IgD-negative memory B cell (primary cell): ENCODE results near the gene SUMF1. TPM values are rescaled to one million over a fixed set of nuclear protein-coding genes. Genes with fewer than 3 reads are reported as not detected.
A peak's percentile ranks its signal among the peaks of the same experiment; 100 is the strongest.
"Not testable (repeated sequence)": the region's sequence is repeated elsewhere in the genome, so short reads cannot be mapped to it uniquely, and the experiment has no call there.

Source experiments
- H3K27ac Mint-ChIP-seq, 3 donors: one replicate each; pipeline ENCODE4 v1.8.0; 2020 to 2022; ENCODE audit warnings: mild to moderate bottlenecking in 3 of 3, mixed read lengths in 3 of 3, moderate library complexity in 1 of 3
- H3K27me3 Mint-ChIP-seq: one replicate; pipeline ENCODE4 v1.8.0; 2021; ENCODE audit warnings: mixed read lengths
- H3K36me3 Mint-ChIP-seq: one replicate; pipeline ENCODE4 v1.8.0; 2020; ENCODE audit warnings: mild to moderate bottlenecking, mixed read lengths
- H3K4me1 Mint-ChIP-seq, 3 donors: one replicate each; pipeline ENCODE4 v1.8.0; 2020 to 2022; ENCODE audit warnings: mixed read lengths in 3 of 3, mild to moderate bottlenecking in 1 of 3
- H3K4me3 Mint-ChIP-seq, 4 donors: one replicate each; pipeline ENCODE4 v1.8.0; 2020 to 2022; ENCODE audit warnings: mild to moderate bottlenecking in 4 of 4, mixed read lengths in 4 of 4, moderate library complexity in 3 of 4
- H3K9me3 Mint-ChIP-seq, 3 donors: one replicate each; pipeline ENCODE4 v1.8.0; 2020 to 2021; ENCODE audit warnings: mixed read lengths in 3 of 3, mild to moderate bottlenecking in 1 of 3
- polyA plus RNA-seq: library from polyadenylated mRNA; unstranded; fragments of 300-500 nt; fragmentation: Illumina TruSeq; gene quantifications from one replicate; pipeline ENCODE4 v1.2.3, GENCODE V29; 2021

SUMF1 gene
- polyA plus RNA-seq, 1 donor from 2014 or later, result 23.0 TPM

DNA sequence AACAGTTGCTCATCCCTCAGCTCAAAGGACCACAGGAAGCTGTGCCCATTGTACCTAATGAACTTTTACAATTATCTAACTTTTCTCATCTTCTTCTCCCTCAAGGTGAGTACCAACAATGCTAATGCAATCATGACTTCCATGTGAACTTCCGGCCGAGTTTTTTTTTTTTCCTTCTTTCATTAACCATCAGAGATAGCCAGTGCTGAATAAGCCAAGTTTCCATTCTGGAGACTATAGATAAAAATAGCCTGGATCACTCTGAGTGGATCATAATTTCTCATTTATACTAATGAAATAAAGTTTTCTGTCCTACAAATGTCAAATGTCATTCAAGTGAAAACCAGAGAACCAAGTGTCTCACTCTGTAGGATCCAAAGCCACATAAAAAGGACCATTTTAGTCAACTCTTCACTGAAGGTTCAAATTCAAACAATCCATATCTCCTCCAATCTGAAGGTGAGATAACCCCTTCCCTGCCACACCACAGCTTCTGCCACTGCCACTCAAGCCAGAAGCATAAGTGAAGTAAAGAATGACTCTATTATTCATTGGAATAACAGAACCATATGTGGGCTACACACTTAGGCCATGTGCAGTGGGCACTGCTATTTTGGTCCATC, 5.5 kb downstream of the SUMF1 start:
- peaks cover 3% of the 10 kb centered on the region for H3K36me3 Mint-ChIP-seq
- no peaks in the 10 kb centered on the region for H3K9me3 Mint-ChIP-seq
- no peak overlapping the region for H3K4me3 Mint-ChIP-seq
- H3K27me3 Mint-ChIP-seq, result no peaks in the 10 kb centered on the region
- peaks cover 10 to 18% (median 12%) of the 10 kb centered on the region in 3 donors for H3K4me1 Mint-ChIP-seq
- peak overlapping the region in 1 of 3 donors; percentile 47 for H3K27ac Mint-ChIP-seq

DNA sequence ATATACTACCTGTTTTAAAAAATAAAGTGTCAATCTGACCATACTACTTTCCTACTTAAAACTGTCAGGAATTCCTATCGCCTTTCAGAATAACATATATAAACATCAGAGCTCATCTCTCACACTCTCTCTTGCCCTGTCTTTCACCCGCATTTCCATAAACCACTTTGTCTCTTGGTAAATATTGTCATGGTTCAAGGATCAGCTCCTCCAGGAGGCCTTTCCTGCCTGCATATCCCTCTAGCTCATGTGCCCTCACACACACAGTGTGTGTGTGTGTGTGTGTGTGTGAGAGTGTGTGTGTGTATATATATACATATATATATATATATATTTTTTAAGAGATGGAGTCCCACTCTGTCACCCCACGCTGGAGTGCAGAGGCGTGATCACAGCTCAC, 6.7 kb downstream of the SUMF1 start:
- Mint-ChIP-seq H3K9me3 (no peaks in the 10 kb centered on the region), H3K4me1 (peaks cover 3 to 10% (median 4%) of the 10 kb centered on the region in 3 donors), H3K27me3 (no peaks in the 10 kb centered on the region), H3K4me3 (no peak overlapping the region), H3K27ac (no peak overlapping the region), H3K36me3 (peaks cover 3% of the 10 kb centered on the region)

DNA sequence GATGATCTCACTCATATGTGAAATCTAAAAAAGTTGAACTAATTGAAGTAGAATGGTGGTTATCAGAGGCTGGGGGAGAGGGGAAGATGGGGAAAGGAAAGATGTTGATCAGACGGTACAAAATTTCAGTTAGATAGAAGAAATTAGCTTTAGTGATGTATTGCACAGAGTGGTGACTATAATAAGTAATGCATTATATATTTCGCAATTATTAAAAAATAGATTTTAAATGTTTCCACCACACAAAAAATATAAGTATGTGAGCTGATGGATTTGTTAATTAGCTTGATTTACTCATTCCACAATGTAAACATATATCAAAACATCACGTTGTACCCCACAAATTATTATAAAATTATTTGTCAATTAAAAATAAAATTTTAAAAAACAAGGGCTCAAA, 8.1 kb downstream of the SUMF1 start:
- peaks cover 3 to 5% (median 4%) of the 10 kb centered on the region in 3 donors for H3K4me1 Mint-ChIP-seq
- H3K27me3 Mint-ChIP-seq, result no peaks in the 10 kb centered on the region
- H3K4me3 Mint-ChIP-seq, result no peak overlapping the region
- H3K36me3 Mint-ChIP-seq, result peaks cover 3% of the 10 kb centered on the region
- no peak overlapping the region for H3K27ac Mint-ChIP-seq
- no peaks in the 10 kb centered on the region for H3K9me3 Mint-ChIP-seq

DNA sequence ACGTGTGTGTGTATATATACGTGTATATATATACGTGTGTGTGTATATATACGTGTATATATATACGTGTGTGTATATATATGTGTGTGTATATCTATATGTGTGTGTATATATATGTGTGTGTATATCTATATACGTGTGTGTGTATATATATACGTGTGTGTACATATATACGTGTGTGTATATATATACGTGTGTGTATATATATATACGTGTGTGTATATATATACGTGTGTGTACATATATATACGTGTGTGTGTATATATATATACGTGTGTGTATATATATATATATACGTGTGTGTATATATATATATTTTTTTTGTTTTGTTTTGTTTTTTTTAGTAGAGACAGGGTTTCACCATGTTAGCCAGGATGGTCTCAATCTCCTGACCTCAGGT, 10.3 kb downstream of the SUMF1 start:
- H3K36me3 Mint-ChIP-seq, H3K9me3 Mint-ChIP-seq, H3K4me1 Mint-ChIP-seq, H3K27ac Mint-ChIP-seq, H3K4me3 Mint-ChIP-seq, H3K27me3 Mint-ChIP-seq: not testable (repeated sequence)

DNA sequence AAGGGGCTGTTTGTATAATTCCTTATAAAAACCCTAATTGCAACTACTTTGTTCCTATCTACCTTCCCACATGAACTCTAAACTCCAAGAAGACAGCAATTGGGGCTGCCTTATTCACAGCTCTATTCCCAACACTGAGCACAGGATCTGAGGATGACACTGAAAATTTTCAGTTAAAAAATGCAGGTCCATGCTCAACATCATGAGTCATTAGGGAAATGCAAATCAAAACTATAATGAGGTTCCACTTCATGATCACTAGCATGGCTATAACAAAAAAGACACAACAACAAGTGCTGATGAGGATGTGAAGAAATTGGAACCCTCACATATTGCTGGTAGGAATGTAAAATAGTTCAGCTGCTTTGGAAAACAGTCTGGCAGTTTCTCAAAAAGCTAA, 12.9 kb downstream of the SUMF1 start:
- H3K4me1 Mint-ChIP-seq, result peaks cover 0 to 4% (median 0%) of the 10 kb centered on the region in 3 donors
- H3K4me3 Mint-ChIP-seq, result no peak overlapping the region
- H3K27me3 Mint-ChIP-seq, result no peaks in the 10 kb centered on the region
- no peak overlapping the region for H3K27ac Mint-ChIP-seq
- no peaks in the 10 kb centered on the region for H3K9me3 Mint-ChIP-seq
- H3K36me3 Mint-ChIP-seq, result peaks cover 6% of the 10 kb centered on the region

DNA sequence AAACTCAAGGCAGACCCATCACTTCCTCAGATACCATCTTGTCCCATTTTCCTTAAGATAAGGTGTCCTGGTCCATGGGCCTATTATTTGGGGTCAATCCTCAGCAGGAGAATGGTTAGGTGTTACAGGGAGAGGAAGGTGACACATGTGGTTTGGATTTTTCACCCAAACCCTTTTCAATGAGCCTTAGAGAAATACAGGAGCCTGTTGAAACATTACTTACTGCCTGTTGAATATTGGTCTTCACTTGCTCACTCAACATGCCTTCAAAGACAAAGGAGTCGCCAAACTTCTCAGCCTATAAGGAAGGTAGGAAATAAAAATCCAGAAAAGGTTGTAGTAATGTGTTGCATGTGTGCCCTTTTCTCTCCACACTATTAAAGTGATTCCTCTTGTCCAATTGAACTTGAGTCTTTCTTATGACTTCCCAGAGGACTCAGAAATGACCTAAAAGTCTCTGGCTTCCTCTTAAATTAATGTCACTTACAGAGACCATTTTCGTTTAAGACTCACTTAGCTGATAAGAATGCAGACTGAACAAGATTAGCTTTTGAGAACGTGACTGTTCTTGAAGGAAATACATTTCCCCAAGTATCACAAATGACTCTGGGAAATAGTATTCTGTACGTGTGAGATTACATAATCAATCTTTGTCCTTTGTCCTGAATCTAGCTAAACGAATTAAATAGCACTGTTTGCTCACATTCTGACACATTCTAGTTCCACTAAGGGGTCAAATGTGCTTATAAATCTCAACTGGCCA, 17.8 kb downstream of the SUMF1 start:
- no peaks in the 10 kb centered on the region for H3K9me3 Mint-ChIP-seq
- H3K27ac Mint-ChIP-seq, result no peak overlapping the region
- H3K36me3 Mint-ChIP-seq, result peaks cover 10% of the 10 kb centered on the region

DNA sequence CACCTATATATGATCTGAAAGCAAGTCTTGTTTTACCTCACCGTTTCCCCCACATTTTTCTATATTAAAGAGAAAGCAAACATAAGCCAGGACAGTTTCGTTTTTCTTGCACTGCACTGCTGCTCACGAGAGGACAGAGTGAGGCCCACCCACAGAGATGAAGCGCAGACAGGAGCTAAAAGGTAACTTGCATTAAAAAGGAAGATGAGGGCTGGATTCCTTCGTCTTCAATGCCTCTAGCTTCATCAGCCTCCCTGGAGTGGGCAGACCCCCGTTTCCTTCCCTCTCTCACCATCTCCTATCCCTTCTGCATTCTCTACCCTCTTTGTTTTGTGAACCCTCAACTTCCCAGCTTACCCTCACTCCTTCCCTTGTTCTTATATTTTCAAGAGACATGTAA, 18.9 kb downstream of the SUMF1 start:
- peaks cover 10% of the 10 kb centered on the region for H3K36me3 Mint-ChIP-seq
- H3K4me3 Mint-ChIP-seq, result no peak overlapping the region

More for the DNA sequence above, 17.8 kb downstream of the SUMF1 start:
- Mint-ChIP-seq H3K4me1 (peaks cover 0 to 2% (median 0%) of the 10 kb centered on the region in 3 donors), H3K4me3 (no peak overlapping the region), H3K27me3 (no peaks in the 10 kb centered on the region)

DNA sequence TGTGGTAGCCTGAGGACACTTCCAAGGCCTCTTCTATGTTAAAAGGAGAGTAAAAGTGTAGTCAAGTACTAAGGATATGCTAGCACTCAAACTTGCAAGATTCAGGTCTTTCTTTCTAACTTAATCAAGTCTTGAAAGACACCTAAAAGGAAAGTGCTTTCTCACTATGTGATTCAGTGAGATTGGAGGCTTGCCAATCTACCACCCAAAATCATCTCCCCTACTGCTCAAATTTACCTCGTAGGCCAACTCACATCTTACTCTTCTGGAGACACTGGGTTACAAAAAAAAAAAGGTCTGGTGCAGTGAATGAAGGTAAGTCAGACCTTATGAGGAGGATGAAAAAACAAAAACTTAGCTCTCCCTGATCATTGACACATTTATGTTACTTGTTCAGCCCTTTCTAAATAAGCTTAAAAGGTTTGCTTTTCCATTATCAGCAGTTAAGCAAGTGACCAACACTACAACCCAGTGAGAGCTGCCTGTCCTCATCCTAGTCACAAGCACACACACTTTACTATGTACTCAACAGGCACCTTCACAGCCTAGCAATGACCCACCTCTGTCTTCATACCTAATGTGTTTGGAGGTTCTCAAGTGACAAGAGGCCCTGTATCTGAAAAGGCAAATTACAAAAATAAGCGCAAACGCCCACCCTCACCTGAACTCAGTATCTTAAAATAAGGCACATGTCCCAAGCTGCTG, 19.6 kb downstream of the SUMF1 start:
- peaks cover 10% of the 10 kb centered on the region for H3K36me3 Mint-ChIP-seq

More for the DNA sequence above, 18.9 kb downstream of the SUMF1 start:
- Mint-ChIP-seq H3K9me3 (no peaks in the 10 kb centered on the region), H3K27me3 (no peaks in the 10 kb centered on the region), H3K4me1 (peaks cover 0 to 2% (median 0%) of the 10 kb centered on the region in 3 donors), H3K27ac (no peak overlapping the region)

DNA sequence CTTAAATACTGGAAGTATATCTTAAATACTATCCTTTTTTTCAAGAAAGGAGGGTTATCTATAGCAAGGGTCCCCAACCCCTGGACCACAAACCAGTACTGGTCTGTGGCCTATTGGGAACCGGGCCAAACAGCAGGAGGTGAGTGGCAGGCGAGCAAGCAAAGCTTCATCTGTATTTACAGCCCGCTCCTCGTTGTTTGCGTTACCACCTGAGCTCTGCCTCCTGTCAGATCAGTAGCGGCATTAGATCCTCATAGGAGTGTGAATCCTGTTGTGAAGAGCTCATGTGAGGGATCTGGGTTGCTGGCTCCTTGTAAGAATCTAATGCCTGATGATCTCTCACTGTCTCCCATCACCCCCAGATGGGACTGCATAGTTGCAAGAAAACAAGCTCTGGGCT, 26.1 kb downstream of the SUMF1 start:
- Mint-ChIP-seq H3K27me3 (no peaks in the 10 kb centered on the region), H3K36me3 (peaks cover 8% of the 10 kb centered on the region), H3K4me1 (peaks cover 0 to 2% (median 1%) of the 10 kb centered on the region in 3 donors), H3K27ac (no peak overlapping the region), H3K4me3 (no peak overlapping the region), H3K9me3 (no peaks in the 10 kb centered on the region)

More for the DNA sequence above, 19.6 kb downstream of the SUMF1 start:
- H3K9me3 Mint-ChIP-seq, result no peaks in the 10 kb centered on the region
- peaks cover 0 to 2% (median 0%) of the 10 kb centered on the region in 3 donors for H3K4me1 Mint-ChIP-seq
- H3K27ac Mint-ChIP-seq, result no peak overlapping the region
- H3K4me3 Mint-ChIP-seq, result no peak overlapping the region
- no peaks in the 10 kb centered on the region for H3K27me3 Mint-ChIP-seq

DNA sequence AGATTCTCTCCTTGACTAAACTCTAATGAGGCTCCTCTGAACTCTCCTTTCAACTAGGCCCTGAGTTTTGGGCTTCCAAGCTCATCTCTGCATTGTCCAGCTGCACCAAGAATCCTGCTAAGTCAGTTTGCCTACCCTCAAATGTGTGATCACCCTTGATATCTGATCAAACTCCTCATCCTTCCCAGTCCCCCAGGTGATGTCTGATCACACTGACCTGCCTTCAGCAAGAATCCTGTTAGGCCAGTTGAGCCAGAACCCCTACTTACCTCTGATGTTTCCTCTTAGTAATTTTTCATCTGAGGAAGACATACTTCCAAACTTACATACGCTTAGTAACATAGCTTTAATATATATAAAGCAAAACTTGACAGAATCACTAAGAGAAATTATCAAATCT, 28.8 kb downstream of the SUMF1 start:
- H3K4me3 Mint-ChIP-seq, result no peak overlapping the region
- H3K27ac Mint-ChIP-seq, result no peak overlapping the region
- H3K9me3 Mint-ChIP-seq, result no peaks in the 10 kb centered on the region
- H3K36me3 Mint-ChIP-seq, result peaks cover 14% of the 10 kb centered on the region
- H3K4me1 Mint-ChIP-seq, result peaks cover 0 to 2% (median 1%) of the 10 kb centered on the region in 3 donors
- H3K27me3 Mint-ChIP-seq, result no peaks in the 10 kb centered on the region

DNA sequence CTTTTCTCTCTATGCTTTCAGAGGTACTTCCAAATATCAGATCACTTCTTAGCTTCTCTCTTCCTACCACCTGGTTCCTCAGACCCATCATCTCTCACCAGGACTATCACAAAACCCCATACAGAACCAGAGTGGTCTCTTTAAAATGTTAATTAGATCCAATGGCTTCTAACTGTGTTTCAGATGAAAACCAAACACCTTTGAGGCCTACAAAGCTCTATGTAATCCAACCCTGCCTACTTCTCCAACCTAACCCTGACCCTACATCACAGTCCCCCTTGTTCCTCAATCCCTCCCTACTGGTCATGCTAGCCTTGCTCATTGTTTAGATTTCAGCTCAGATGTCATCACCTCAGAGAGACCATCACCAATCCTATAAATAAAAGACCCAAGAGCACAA, 34.8 kb downstream of the SUMF1 start:
- H3K36me3 Mint-ChIP-seq, result peaks cover 32% of the 10 kb centered on the region
- peak overlapping the region in 1 of 3 donors; percentile 67 for H3K27ac Mint-ChIP-seq
- H3K27me3 Mint-ChIP-seq, result no peaks in the 10 kb centered on the region

DNA sequence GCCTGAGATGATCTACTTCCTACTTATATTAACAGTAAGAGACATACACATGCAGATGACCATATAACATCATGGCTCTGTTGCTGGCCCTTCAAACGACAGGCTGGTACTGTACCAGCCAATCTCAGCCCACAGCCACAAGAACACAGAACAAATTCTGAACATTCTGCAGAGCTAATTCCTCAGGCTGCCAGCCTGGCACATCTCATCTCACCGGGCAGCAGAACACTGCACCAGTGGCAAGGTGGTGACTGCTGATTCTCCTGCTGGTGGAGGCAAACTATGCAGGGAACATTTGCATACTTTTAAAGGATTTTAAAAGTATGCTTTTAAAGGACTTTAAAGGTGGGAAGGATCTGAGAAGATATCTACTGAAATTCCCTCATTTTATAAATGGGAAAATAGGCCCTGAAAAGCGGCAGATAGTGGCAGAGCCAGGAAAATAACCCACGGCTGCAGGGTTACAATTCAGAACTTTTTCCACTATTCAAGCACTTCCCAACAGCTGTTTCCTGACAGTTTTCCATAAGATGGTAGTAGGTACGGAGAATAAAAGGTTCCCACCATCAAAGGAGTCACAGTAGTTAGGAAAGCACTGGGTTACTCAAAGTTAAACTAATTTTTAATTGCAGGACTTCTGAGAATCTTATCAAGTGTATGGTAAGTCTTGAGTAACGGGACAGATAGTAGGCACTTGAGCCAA, 37.3 kb downstream of the SUMF1 start:
- Mint-ChIP-seq H3K4me1 (peaks cover 19 to 21% (median 20%) of the 10 kb centered on the region in 3 donors), H3K27me3 (no peaks in the 10 kb centered on the region), H3K9me3 (peaks cover 0 to 12% (median 4%) of the 10 kb centered on the region in 3 donors), H3K4me3 (no peak overlapping the region), H3K27ac (no peak overlapping the region), H3K36me3 (peaks cover 35% of the 10 kb centered on the region)

More for the DNA sequence above, 34.8 kb downstream of the SUMF1 start:
- Mint-ChIP-seq H3K4me3 (no peak overlapping the region), H3K4me1 (peaks cover 8 to 15% (median 8%) of the 10 kb centered on the region in 3 donors), H3K9me3 (peaks cover 0 to 12% (median 4%) of the 10 kb centered on the region in 3 donors)

DNA sequence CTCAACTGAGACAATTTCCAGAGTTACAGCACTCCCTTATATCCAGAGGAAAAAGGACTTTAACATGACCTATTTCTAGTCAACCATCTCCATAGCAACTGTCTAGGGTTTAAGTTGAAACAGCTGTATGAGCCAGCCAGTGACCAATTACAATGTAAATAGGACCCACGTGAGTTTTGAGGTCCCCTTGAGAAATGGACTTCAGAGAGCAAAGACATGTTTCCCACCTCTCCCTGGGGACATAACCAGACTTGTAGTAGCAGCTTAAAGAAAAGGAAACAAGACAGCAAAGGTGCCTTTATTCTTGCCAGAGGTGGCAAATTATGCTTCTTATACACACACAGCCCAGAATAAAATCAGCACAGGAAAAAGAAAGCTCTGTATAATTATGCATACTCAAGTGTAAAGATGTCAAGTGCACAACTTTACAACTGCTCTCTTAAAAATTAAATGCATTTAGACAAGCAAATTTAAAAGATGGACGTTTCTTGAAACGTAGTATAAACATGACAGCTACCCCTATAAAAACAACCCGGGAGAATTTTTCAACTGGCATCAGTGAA, 40.2 kb downstream of the SUMF1 start:
- Mint-ChIP-seq H3K4me1 (peaks cover 13 to 21% (median 16%) of the 10 kb centered on the region in 3 donors), H3K4me3 (no peak overlapping the region), H3K27me3 (no peaks in the 10 kb centered on the region), H3K27ac (peak overlapping the region in 1 of 3 donors; percentile 27), H3K36me3 (peaks cover 14% of the 10 kb centered on the region), H3K9me3 (peaks cover 0 to 6% (median 4%) of the 10 kb centered on the region in 3 donors)

DNA sequence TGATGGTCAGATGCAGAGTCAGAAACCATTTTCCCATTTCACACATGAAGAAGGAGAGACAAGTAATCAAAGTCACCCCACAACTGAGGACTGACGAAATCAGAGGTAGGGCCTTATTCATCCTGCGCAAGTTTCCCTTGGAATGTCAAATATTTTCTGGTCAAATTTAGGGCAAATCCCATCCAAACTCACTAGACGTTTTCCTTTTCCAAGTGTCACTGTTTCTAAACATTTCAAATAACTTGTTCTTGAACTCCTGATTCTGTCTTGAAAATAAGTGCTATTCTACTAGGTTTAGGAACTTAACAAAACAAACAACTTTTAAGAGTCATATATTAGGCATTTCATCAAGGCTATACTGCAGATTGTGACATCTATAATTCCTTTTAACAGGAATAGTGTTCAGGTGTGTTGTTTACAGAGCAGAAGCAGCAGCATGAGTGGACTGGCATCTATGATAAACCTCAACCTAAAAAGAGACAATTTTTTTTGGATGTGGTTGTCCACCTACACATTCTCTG, 40.7 kb downstream of the SUMF1 start:
- Mint-ChIP-seq H3K4me1 (peaks cover 13 to 21% (median 16%) of the 10 kb centered on the region in 3 donors), H3K36me3 (peaks cover 10% of the 10 kb centered on the region), H3K27ac (no peak overlapping the region), H3K9me3 (peaks cover 0 to 1% (median 0%) of the 10 kb centered on the region in 3 donors), H3K27me3 (no peaks in the 10 kb centered on the region), H3K4me3 (no peak overlapping the region)
